ENCODE measurements around the gene ALPK1. TPM values are rescaled to one million over a fixed set of nuclear protein-coding genes. Genes with fewer than 3 reads are reported as not detected.

The ALPK1 gene
- total and polyA plus RNA-seq, 2 experiments from 2014 or later: 0.10 to 0.49 TPM

GRCh38 chr4:112322866-112323265, 25.7 kb downstream of the ALPK1 start (continued):
- TF ChIP-seq CTCF (conservative IDR thresholded peaks at IDR 0.05; ENCODE audit: low read depth in 2 of 2) (no peak), ZNF114 (CRISPR knock-in tag; IDR thresholded peaks at IDR 0.05) (no peak), ZNF331 (CRISPR knock-in tag; IDR thresholded peaks at IDR 0.05; ENCODE audit: low read depth) (no peak), REST (IDR thresholded peaks at IDR 0.05; ENCODE audit: unreplicated experiment) (no peak), JUNB (IDR thresholded peaks at IDR 0.05; ENCODE audit: unreplicated experiment) (no peak)

- no peaks in the 10 kb centered on the region for H3F3A ChIP-seq (replicated peaks; ENCODE audit: low read depth)
- H3K4me1 Mint-ChIP-seq: no peaks in the 10 kb centered on the region; the same call in 2 of the 3 replicates
- H3K9me3 Mint-ChIP-seq: no peaks in the 10 kb centered on the region
- H3K79me2 ChIP-seq (replicated peaks; ENCODE audit: insufficient read depth): no peaks in the 10 kb centered on the region
- no peaks in the 10 kb centered on the region for H3K27me3 ChIP-seq (ENCODE audit: insufficient read depth)
- H3K36me3 Mint-ChIP-seq (ENCODE audit: low read depth): no peaks in the 10 kb centered on the region
- ATAC-seq: no peak
- no peak overlapping the region for H3K4me3 Mint-ChIP-seq
- no peak overlapping the region for H3K27ac ChIP-seq (ENCODE audit: low read depth)
- H3K4me2 ChIP-seq: no peak overlapping the region
- no peaks in the 10 kb centered on the region for H3K27me3 Mint-ChIP-seq (ENCODE audit: insufficient read depth, low read depth, poor library complexity)
- H4K20me1 ChIP-seq (replicated peaks; ENCODE audit: insufficient read depth): no peaks in the 10 kb centered on the region; the same call in 1 of the 2 replicates
- no peak overlapping the region for H2AFZ ChIP-seq
- H3K27ac Mint-ChIP-seq: no peak overlapping the region
- DNase-seq (ENCODE audit: low spot score): no peak
- H3K9me2 ChIP-seq (ENCODE audit: insufficient read depth): no peaks in the 10 kb centered on the region
- H3K4me1 ChIP-seq (ENCODE audit: insufficient read depth): no peaks in the 10 kb centered on the region
- H3K36me3 ChIP-seq (ENCODE audit: insufficient read depth): no peaks in the 10 kb centered on the region
- H3K4me3 ChIP-seq: no peak overlapping the region
- TF ChIP-seq ZNF114 (CRISPR knock-in tag; IDR thresholded peaks at IDR 0.05): no peak
- no peak for TF ChIP-seq REST (IDR thresholded peaks at IDR 0.05; ENCODE audit: unreplicated experiment)
- TF ChIP-seq NANOG (IDR thresholded peaks at IDR 0.05; ENCODE audit: borderline replicate concordance): no peak
- no peak for TF ChIP-seq ZNF331 (CRISPR knock-in tag; IDR thresholded peaks at IDR 0.05; ENCODE audit: low read depth)
- TF ChIP-seq JUNB (IDR thresholded peaks at IDR 0.05; ENCODE audit: unreplicated experiment): no peak
- no peak for TF ChIP-seq EZH2phosphoT487 (IDR thresholded peaks at IDR 0.05; ENCODE audit: unreplicated experiment)
- TF ChIP-seq EZH2 (IDR thresholded peaks at IDR 0.05; ENCODE audit: low read depth, unreplicated experiment): no peak
- TF ChIP-seq ETS1 (IDR thresholded peaks at IDR 0.05): no peak
Measured at GRCh38 chr4:112325530-112325929, 28.4 kb downstream of the ALPK1 start.

All from GM23338 (cell line).